GM12874 (cell line): Measurements from ENCODE around the gene CPLX1.

Experiments
- CTCF ChIP-seq: IDR thresholded peaks from 2 replicates; pipeline ENCODE4 v1.5.1; 2011; ENCODE audit warnings: low read depth, mild to moderate bottlenecking, control low read depth, low read length, moderate library complexity; ENCODE audit not compliant: insufficient read depth

The CPLX1 gene

GRCh38 chr4:860561-860960 lies 34.6 kb upstream of the CPLX1 start:
- TF ChIP-seq CTCF, result no peak

DNA sequence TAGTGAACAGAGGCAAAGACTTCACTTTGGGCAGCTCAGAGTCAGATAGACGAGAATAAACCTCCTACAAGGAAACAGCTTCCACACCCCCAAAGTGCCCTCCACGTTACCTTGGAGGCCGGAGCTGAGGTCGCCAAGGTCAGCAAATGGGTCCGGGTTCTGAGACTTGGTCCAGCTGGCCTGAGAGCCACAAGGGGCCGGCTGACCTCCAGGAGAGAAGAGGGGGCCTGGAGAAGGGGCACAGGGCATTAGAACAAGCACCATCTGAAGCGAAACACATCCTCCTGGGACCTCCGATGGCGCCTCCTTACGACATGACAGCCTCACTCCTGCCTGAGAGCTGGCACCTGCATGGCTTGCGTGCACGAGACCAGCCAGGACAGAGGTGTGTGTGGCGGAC lies 33.6 kb upstream of the CPLX1 start:
- no peak for TF ChIP-seq CTCF

GRCh38 chr4:858831-859451 lies 33.0 kb upstream of the CPLX1 start:
- TF ChIP-seq CTCF, result no peak

GRCh38 chr4:858041-858481 lies 32.1 kb upstream of the CPLX1 start:
- TF ChIP-seq CTCF, result no peak

GRCh38 chr4:857461-857860 lies 31.5 kb upstream of the CPLX1 start:
- no peak for TF ChIP-seq CTCF

DNA sequence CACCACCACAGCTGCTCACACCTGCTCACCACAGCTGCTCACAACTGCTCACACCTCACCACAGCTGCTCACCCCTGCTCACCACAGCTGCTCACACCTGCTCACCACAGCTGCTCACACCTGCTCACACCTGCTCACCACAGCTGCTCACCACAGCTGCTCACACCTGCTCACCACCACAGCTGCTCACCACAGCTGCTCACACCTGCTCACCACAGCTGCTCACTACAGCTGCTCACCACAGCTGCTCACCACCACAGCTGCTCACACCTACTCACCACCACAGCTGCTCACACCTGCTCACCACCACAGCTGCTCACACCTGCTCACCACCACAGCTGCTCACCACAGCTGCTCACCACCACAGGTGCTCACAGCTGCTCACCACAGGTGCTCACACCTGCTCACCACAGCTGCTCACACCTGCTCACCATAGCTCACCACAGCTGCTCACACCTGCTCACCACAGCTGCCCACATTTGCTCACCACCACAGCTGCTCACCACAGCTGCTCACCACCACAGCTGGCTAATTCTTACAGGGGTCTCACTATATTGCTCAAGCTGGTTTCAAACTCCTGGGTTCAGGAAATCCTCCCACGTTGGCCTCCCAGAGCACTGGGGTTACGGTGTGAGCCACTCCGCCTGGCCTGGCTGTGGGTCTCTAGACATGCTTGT lies 30.4 kb upstream of the CPLX1 start:
- TF ChIP-seq CTCF, result no peak

- TF ChIP-seq CTCF, result no peak
Observed at GRCh38 chr4:855880-856224, 29.9 kb upstream of the CPLX1 start.
